GM18870 (cell line): ENCODE results near the gene ARHGEF40.
A peak's percentile ranks its signal among the peaks of the same experiment; 100 is the strongest.

Experiments
- ATAC-seq: cut with Tn5 transposase; IDR thresholded peaks from one replicate; pipeline ENCODE4 v1.9.1; 2021; ENCODE audit warnings: moderate library complexity; ENCODE audit not compliant: unreplicated experiment

Gene ARHGEF40

GRCh38 chr14:21096438-21096837 lies 26.3 kb downstream of the ARHGEF40 start:
- ATAC-seq = no peak

GRCh38 chr14:21096978-21097635 lies 27.0 kb downstream of the ARHGEF40 start:
- no peak for ATAC-seq

GRCh38 chr14:21097636-21098075 lies 27.6 kb downstream of the ARHGEF40 start:
- no peak for ATAC-seq

- ATAC-seq = no peak
Measured at GRCh38 chr14:21098076-21098891, 28.2 kb downstream of the ARHGEF40 start, which contains the start of gene ZNF219. Gene ZNF219, minus strand, starts transcription at chr14:21098655. Its CDS starts 5,064 bp downstream, at chr14:21093591.

GRCh38 chr14:21098892-21099595 lies 28.9 kb downstream of the ARHGEF40 start:
- ATAC-seq = no peak

GRCh38 chr14:21099596-21099985 lies 29.5 kb downstream of the ARHGEF40 start:
- no peak for ATAC-seq

GRCh38 chr14:21100931-21101330 lies 30.8 kb downstream of the ARHGEF40 start, which contains the start of gene TMEM253:
Gene TMEM253, plus strand, starts transcription at chr14:21101066. Its CDS starts 278 bp downstream, at chr14:21101344.
- ATAC-seq = no peak

- no peak for ATAC-seq
Measured at GRCh38 chr14:21101802-21102413, 31.8 kb downstream of the ARHGEF40 start.

GRCh38 chr14:21102521-21103410 lies 32.7 kb downstream of the ARHGEF40 start:
- no peak for ATAC-seq

- ATAC-seq = no peak
Measured at GRCh38 chr14:21103411-21103709, 33.3 kb downstream of the ARHGEF40 start.

GRCh38 chr14:21103710-21104447 lies 33.8 kb downstream of the ARHGEF40 start:
- ATAC-seq = peak; percentile 86

- peak; percentile 21 for ATAC-seq
Measured at GRCh38 chr14:21104448-21105060, 34.5 kb downstream of the ARHGEF40 start.

- no peak for ATAC-seq
Measured at GRCh38 chr14:21105095-21105494, 35.0 kb downstream of the ARHGEF40 start.

- ATAC-seq = no peak
Measured at GRCh38 chr14:21106176-21106497, 36.0 kb downstream of the ARHGEF40 start.

- no peak for ATAC-seq
Measured at GRCh38 chr14:21106498-21107282, 36.6 kb downstream of the ARHGEF40 start.

GRCh38 chr14:21107283-21107800 lies 37.2 kb downstream of the ARHGEF40 start:
- no peak for ATAC-seq

- no peak for ATAC-seq
Measured at GRCh38 chr14:21108791-21109190, 38.7 kb downstream of the ARHGEF40 start.
